ENCODE results near the gene GBE1. TPM values are rescaled to one million over a fixed set of nuclear protein-coding genes. Genes with fewer than 3 reads are reported as not detected.

Gene GBE1
- total and polyA plus RNA-seq, 10 of the 15 experiments (the other 5 are each of a cell fraction or from before 2014, with no cell fraction given), result 21.4 to 62.2 (median 41.5) TPM

GRCh38 chr3:81788610-81789009 is 27.2 kb upstream of the GBE1 start (continued):
- TF ChIP-seq CBFB (IDR thresholded peaks at IDR 0.05; ENCODE audit: low read depth) (no peak), WRNIP1 (IDR thresholded peaks at IDR 0.05; ENCODE audit: borderline replicate concordance, low read depth, low read length) (no peak), ATF3 (IDR thresholded peaks at IDR 0.05; ENCODE audit: borderline replicate concordance, extremely low read depth, low read depth, low read length) (no peak), E2F8 (IDR thresholded peaks at IDR 0.05; ENCODE audit: low read depth, partially characterized antibody) (no peak), EGR1 (IDR thresholded peaks at IDR 0.05; ENCODE audit: borderline replicate concordance in 1 of 2, low read depth in 2 of 2, low read length in 2 of 2) (no peak), NR2C1 (IDR thresholded peaks at IDR 0.05) (no peak), NFYB (IDR thresholded peaks at IDR 0.05; ENCODE audit: insufficient read depth, low read depth, low read length) (no peak), ZBTB40 (IDR thresholded peaks at IDR 0.05; ENCODE audit: borderline replicate concordance) (no peak), CTCF (IDR thresholded peaks at IDR 0.05 in 2 of 3, conservative IDR thresholded peaks at IDR 0.05 in 1 of 3; ENCODE audit: control insufficient read depth in 2 of 3, extremely low read depth in 1 of 3, insufficient read depth in 1 of 3, low read depth in 3 of 3, low read length in 3 of 3) (no peak), SIN3A (IDR thresholded peaks at IDR 0.05; ENCODE audit: low read depth, low read length) (no peak), SMAD1 (IDR thresholded peaks at IDR 0.05; ENCODE audit: low read depth, partially characterized antibody) (no peak), BCL3 (IDR thresholded peaks at IDR 0.05; ENCODE audit: borderline replicate concordance, insufficient read depth, low read depth, low read length, poor library complexity, severe bottlenecking) (peak; percentile 93), JUNB (IDR thresholded peaks at IDR 0.05) (peak; percentile 63), NFYA (IDR thresholded peaks at IDR 0.05; ENCODE audit: borderline replicate concordance, low read depth, low read length) (no peak), FOS (IDR thresholded peaks at IDR 0.05; ENCODE audit: borderline replicate concordance, extremely low read depth, insufficient read length) (no peak), PAX8 (IDR thresholded peaks at IDR 0.05) (no peak), MYB (IDR thresholded peaks at IDR 0.05; ENCODE audit: borderline replicate concordance, low read depth, low read length) (no peak), CREB1 (IDR thresholded peaks at IDR 0.05; ENCODE audit: low read depth) (no peak), LARP7 (IDR thresholded peaks at IDR 0.05) (no peak), ZNF24 (IDR thresholded peaks at IDR 0.05) (no peak), TBL1XR1 (IDR thresholded peaks at IDR 0.05; ENCODE audit: low read depth, low read length) (no peak)
